Ishikawa (cell line): ENCODE measurements around the gene KRT38.

Source experiments
- CEBPB ChIP-seq: IDR thresholded peaks from 2 replicates; pipeline ENCODE4 v1.6.1; 2012
- CREB1 ChIP-seq: IDR thresholded peaks from 2 replicates; pipeline ENCODE4 v1.6.1; 2012; ENCODE audit warnings: low read depth
- EGR1 ChIP-seq: IDR thresholded peaks from 2 replicates; pipeline ENCODE4 v1.6.1; 2012
- EP300 ChIP-seq: IDR thresholded peaks from 2 replicates; pipeline ENCODE4 v1.6.1; 2012; ENCODE audit warnings: borderline replicate concordance
- FOXM1 ChIP-seq: IDR thresholded peaks from 2 replicates; pipeline ENCODE4 v1.6.1; 2012; ENCODE audit warnings: low read depth, borderline replicate concordance
- NFIC ChIP-seq: IDR thresholded peaks from 2 replicates; pipeline ENCODE4 v1.6.1; 2012
- RAD21 ChIP-seq: IDR thresholded peaks from 2 replicates; pipeline ENCODE4 v1.6.1; 2012; ENCODE audit warnings: low read depth
- TAF1 ChIP-seq: IDR thresholded peaks from 2 replicates; pipeline ENCODE4 v1.6.1; 2012; ENCODE audit warnings: low read depth, mild to moderate bottlenecking
- TCF12 ChIP-seq: IDR thresholded peaks from 2 replicates; pipeline ENCODE4 v1.6.1; 2012; ENCODE audit warnings: low read depth
- TEAD4 ChIP-seq: IDR thresholded peaks from 2 replicates; pipeline ENCODE4 v1.6.1; 2012
- USF1 ChIP-seq: IDR thresholded peaks from 2 replicates; pipeline ENCODE4 v1.6.1; 2012
- YY1 ChIP-seq: IDR thresholded peaks from 2 replicates; pipeline ENCODE4 v1.6.1; 2012; ENCODE audit warnings: low read depth
- ZBTB7A ChIP-seq: IDR thresholded peaks from 2 replicates; pipeline ENCODE4 v1.6.1; 2012; ENCODE audit warnings: low read depth
- TF ChIP-seq, protein P1 (sequence below): IDR thresholded peaks from 2 replicates; pipeline ENCODE4 v1.6.1; 2012; ENCODE audit warnings: low read depth, mild to moderate bottlenecking
- TF ChIP-seq, protein P2 (sequence below): IDR thresholded peaks from 2 replicates; pipeline ENCODE4 v1.6.1; 2012

KRT38 gene

DNA sequence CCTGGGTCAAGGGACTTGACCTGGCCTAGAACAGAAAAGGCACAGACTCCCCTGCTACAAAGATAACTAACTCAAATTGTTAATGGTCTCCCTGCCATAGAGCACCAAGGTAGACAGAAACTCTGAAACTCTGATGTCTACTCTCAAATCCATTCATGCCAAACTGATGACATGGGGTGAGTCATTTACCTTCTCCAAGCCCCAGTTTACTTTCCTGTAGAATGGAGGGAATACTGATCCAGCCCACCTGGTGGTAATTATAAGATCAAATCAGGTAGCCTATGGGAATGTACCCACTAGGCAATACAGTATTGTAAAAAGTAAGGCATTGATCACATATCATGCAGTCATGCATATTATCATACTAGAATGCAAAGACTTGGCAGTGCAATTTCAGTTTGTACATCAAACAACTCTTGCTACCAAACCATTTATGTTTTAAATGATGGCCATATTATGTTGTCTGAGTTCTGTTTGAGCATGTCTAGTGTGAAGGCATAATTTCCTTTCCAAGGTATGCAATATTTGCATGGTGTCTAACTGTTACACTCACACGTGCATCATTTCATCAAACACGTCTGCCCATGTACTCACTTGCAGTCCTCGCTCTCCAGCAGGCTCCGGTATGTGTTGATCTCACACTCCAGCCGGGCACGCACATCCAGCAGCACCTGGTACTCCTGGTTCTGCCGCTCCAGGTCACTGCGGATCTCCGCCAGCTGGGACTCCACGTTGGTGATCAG is 46.4 kb downstream of the KRT38 start:
- no peak for TF ChIP-seq EGR1
- TF ChIP-seq TCF12, result no peak
- TF ChIP-seq NFIC, result no peak
- no peak for TF ChIP-seq USF1
- TF ChIP-seq RAD21, result no peak
- TF ChIP-seq, protein P1, sequence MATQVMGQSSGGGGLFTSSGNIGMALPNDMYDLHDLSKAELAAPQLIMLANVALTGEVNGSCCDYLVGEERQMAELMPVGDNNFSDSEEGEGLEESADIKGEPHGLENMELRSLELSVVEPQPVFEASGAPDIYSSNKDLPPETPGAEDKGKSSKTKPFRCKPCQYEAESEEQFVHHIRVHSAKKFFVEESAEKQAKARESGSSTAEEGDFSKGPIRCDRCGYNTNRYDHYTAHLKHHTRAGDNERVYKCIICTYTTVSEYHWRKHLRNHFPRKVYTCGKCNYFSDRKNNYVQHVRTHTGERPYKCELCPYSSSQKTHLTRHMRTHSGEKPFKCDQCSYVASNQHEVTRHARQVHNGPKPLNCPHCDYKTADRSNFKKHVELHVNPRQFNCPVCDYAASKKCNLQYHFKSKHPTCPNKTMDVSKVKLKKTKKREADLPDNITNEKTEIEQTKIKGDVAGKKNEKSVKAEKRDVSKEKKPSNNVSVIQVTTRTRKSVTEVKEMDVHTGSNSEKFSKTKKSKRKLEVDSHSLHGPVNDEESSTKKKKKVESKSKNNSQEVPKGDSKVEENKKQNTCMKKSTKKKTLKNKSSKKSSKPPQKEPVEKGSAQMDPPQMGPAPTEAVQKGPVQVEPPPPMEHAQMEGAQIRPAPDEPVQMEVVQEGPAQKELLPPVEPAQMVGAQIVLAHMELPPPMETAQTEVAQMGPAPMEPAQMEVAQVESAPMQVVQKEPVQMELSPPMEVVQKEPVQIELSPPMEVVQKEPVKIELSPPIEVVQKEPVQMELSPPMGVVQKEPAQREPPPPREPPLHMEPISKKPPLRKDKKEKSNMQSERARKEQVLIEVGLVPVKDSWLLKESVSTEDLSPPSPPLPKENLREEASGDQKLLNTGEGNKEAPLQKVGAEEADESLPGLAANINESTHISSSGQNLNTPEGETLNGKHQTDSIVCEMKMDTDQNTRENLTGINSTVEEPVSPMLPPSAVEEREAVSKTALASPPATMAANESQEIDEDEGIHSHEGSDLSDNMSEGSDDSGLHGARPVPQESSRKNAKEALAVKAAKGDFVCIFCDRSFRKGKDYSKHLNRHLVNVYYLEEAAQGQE, result no peak
- no peak for TF ChIP-seq TAF1
- TF ChIP-seq, protein P2, sequence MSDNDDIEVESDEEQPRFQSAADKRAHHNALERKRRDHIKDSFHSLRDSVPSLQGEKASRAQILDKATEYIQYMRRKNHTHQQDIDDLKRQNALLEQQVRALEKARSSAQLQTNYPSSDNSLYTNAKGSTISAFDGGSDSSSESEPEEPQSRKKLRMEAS, result no peak
- TF ChIP-seq FOXM1, result no peak
- TF ChIP-seq YY1, result no peak

DNA sequence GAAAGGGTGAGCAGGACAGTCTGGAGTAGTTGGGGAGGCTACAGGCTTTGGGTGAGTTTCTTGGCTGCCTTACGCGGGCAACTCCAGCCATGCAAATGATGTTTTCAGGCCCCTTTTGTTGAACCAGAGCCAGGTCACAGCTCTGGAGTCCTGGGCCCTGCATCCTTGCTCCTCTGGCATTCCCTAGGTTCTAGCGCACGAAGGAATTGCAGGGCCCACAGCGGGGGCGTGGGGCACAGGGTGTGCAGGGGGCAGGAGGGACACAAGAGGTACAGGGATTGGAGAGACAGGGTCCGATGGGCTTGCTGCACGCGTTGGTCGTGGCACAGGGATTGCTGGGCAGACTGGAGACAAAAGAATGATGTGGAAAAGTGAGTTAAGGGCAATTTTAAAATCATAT is 47.0 kb downstream of the KRT38 start:
- TF ChIP-seq USF1, result no peak
- TF ChIP-seq, protein P1, result no peak
- no peak for TF ChIP-seq CEBPB

DNA sequence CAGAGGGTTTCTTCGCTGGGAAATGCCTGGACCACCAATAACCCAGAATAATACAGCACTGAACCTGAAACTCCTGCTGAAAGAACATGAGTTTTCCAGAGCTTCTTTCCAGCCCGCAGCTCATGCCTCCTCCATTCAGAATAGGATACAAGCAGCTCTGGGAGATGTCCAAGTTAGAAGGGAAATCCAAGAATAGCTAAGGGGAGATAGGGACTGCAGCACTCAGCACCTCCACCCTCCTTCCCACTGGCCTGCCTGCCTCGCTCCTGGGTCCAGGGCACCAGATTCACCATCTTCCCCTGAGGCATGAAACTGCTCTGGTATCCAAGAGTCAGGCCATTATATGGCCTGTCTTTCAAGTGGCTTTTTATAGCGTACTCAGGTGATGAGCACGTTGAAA is 47.5 kb downstream of the KRT38 start:
- TF ChIP-seq, protein P2, result no peak
- TF ChIP-seq YY1 (no peak), TAF1 (no peak), NFIC (no peak), RAD21 (no peak), USF1 (no peak), TEAD4 (no peak), FOXM1 (no peak), CEBPB (no peak), EP300 (no peak), EGR1 (no peak), CREB1 (no peak), TCF12 (no peak)

DNA sequence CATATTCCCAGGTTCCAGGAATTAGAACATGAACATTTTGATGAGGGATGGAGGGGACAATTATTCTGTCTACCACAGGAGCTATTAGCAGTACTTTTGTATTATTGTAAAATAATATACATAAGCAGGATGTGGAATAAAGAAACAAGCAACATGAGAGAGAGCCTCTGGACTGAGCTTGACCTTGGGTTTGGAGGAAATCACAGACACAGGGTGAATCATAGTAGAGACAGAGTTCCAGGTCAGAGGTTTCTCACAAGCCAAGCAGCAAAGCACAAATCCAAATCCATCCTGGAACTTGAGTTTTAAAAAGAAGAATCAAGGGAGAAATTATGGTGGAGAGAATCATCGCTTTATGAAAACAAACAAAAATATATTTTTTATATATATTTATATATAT is 48.5 kb downstream of the KRT38 start:
- no peak for TF ChIP-seq CEBPB
- no peak for TF ChIP-seq RAD21
- no peak for TF ChIP-seq TEAD4
- no peak for TF ChIP-seq NFIC
- TF ChIP-seq YY1, result no peak
- TF ChIP-seq EP300, result no peak
- no peak for TF ChIP-seq CREB1
- no peak for TF ChIP-seq TAF1
- no peak for TF ChIP-seq EGR1
- TF ChIP-seq FOXM1, result no peak
- no peak for TF ChIP-seq TCF12
- no peak for TF ChIP-seq ZBTB7A
- TF ChIP-seq, protein P2, result no peak
- no peak for TF ChIP-seq USF1
- TF ChIP-seq, protein P1, result no peak
